Gastroesophageal sphincter (tissue), 4 donors: ENCODE measurements around the gene USP9X. TPM values are rescaled to one million over a fixed set of nuclear protein-coding genes. Genes with fewer than 3 reads are reported as not detected.

Experiments
- ATAC-seq: fragments of 150-250 bp; one replicate; pipeline ENCODE4 v1.9.1; 2016; ENCODE audit warnings: mild to moderate bottlenecking, moderate library complexity
- H3K27ac ChIP-seq, 4 donors: fragments of 200-600 bp; sonication (generic) in 3 of 4; 1 replicate in 3 of 4; 2 replicates in 1 of 4; pipeline ENCODE4 v1.5.1; 2016 to 2019
- H3K27me3 ChIP-seq: fragments of 200-600 bp; sonication (generic); one replicate; pipeline ENCODE4 v1.5.1; 2019
- H3K36me3 ChIP-seq, 2 donors: fragments of 200-600 bp; sonication (generic); one replicate each; pipeline ENCODE4 v1.5.1; 2019; ENCODE audit warnings: control low read depth in 1 of 2
- H3K4me1 ChIP-seq, 3 donors: fragments of 200-600 bp; sonication (generic); 1 replicate in 2 of 3; 2 replicates in 1 of 3; pipeline ENCODE4 v1.5.1; 2016 to 2019; ENCODE audit warnings: control low read depth in 2 of 3
- H3K4me3 ChIP-seq, 2 donors: fragments of 200-600 bp; sonication (generic); one replicate each; pipeline ENCODE4 v1.5.1; 2019; ENCODE audit warnings: mild to moderate bottlenecking in 1 of 2, moderate library complexity in 1 of 2
- H3K9me3 ChIP-seq, 3 donors: fragments of 200-600 bp; sonication (generic); one replicate each; pipeline ENCODE4 v1.5.1; 2017 to 2019; ENCODE audit warnings: control low read depth in 2 of 3
- CTCF ChIP-seq, 4 experiments: fragments of 200-600 bp in 2 of 4; fragments of 450-650 bp in 2 of 4; sonication (generic) in 1 of 4; IDR thresholded peaks; one replicate each; pipeline ENCODE4 v1.5.1; 2017 to 2019; ENCODE audit warnings: antibody characterized with exemption in 4 of 4, mild to moderate bottlenecking in 2 of 4, moderate library complexity in 2 of 4
- EP300 ChIP-seq: sonication (generic); formaldehyde crosslinking; IDR thresholded peaks from one replicate; pipeline ENCODE4 v1.6.1; 2017; ENCODE audit warnings: antibody characterized with exemption, mild to moderate bottlenecking
- POLR2A ChIP-seq, 2 donors: fragments of 450-650 bp; IDR thresholded peaks; one replicate each; pipeline ENCODE4 v1.6.1; 2017; ENCODE audit warnings: antibody characterized with exemption in 2 of 2, mild to moderate bottlenecking in 2 of 2, moderate library complexity in 1 of 2
- POLR2AphosphoS5 ChIP-seq: sonication (generic); formaldehyde crosslinking; IDR thresholded peaks from one replicate; pipeline ENCODE4 v1.6.1; 2017; ENCODE audit warnings: antibody characterized with exemption
- WGBS, 2 donors: methylation state at CpG; one replicate each; pipeline ENCODE4 v1.1.5; 2018; ENCODE audit warnings: low coverage in 1 of 2; 5-methylcytosine and 5-hydroxymethylcytosine counted together
- total RNA-seq, 4 donors: library from RNA; depleted of rRNA; stranded (reverse); fragments of >200 nt; gene quantifications; one replicate each; pipeline ENCODE4 v1.1.0, GENCODE V29; 2016

The USP9X gene
- total RNA-seq, 4 donors from 2014 or later = 113 to 141 (median 130) TPM

GRCh38 chrX:41137589-41137988 is 52.3 kb downstream of the USP9X start:
- no peak overlapping the region for H3K27ac ChIP-seq
- TF ChIP-seq CTCF (IDR thresholded peaks at IDR 0.05) = peak in 3 of 4 experiments; percentile 6 to 39 (median 11)
- TF ChIP-seq EP300 = no peak
- ATAC-seq = no peak

GRCh38 chrX:41142130-41142910 is 57.1 kb downstream of the USP9X start:
- H3K27me3 ChIP-seq = no peaks in the 10 kb centered on the region
- H3K36me3 ChIP-seq = peaks cover 0 to 26% of the 10 kb centered on the region in 2 donors
- peaks cover 0 to 5% (median 0%) of the 10 kb centered on the region in 3 donors for H3K4me1 ChIP-seq
- no peak overlapping the region for H3K27ac ChIP-seq
- TF ChIP-seq POLR2AphosphoS5 (no peak), CTCF (IDR thresholded peaks at IDR 0.05) (no peak), POLR2A (IDR thresholded peaks at IDR 0.05) (no peak), EP300 (no peak)
- WGBS, 2 donors = 85 to 94% methylated on average over 5 of the region's 5 CpGs
- H3K4me3 ChIP-seq = no peak overlapping the region
- no peaks in the 10 kb centered on the region for H3K9me3 ChIP-seq
- no peak for ATAC-seq

More at GRCh38 chrX:41137589-41137988, 52.3 kb downstream of the USP9X start:
- H3K36me3 ChIP-seq = peaks cover 0 to 29% of the 10 kb centered on the region in 2 donors
- H3K27me3 ChIP-seq = no peaks in the 10 kb centered on the region
- H3K9me3 ChIP-seq = no peaks in the 10 kb centered on the region
- no peaks in the 10 kb centered on the region for H3K4me1 ChIP-seq
- no peak overlapping the region for H3K4me3 ChIP-seq

DNA sequence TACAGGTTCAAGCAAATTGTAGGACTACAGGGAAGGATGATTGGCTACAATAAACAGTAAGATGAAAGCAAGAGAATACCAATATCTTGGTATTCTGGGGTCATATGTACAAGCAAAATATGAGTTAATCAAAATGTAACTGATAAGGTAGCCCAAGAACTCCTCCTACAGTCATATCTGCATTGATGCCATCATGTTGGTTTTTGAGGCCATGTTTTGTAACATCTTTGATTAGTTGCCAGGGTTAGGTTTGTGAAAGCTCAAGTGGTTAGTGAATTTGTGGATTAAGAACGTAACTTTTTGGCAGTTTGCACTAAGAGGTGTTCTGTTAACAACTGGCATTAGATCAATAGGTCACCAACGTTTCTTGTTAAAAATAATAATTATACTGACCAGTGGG is 59.6 kb downstream of the USP9X start:
- H3K27me3 ChIP-seq = no peaks in the 10 kb centered on the region
- H3K9me3 ChIP-seq = no peaks in the 10 kb centered on the region
- no peak overlapping the region for H3K4me3 ChIP-seq
- TF ChIP-seq POLR2A (IDR thresholded peaks at IDR 0.05) (no peak), EP300 (no peak), POLR2AphosphoS5 (no peak), CTCF (IDR thresholded peaks at IDR 0.05) (no peak)
- peaks cover 0 to 5% (median 0%) of the 10 kb centered on the region in 3 donors for H3K4me1 ChIP-seq
- H3K27ac ChIP-seq = no peak overlapping the region
- 61 to 79% methylated on average over 2 of the region's 2 CpGs for WGBS, 2 donors
- peaks cover 0 to 36% of the 10 kb centered on the region in 2 donors for H3K36me3 ChIP-seq
- ATAC-seq = no peak

- H3K36me3 ChIP-seq = peaks cover 0 to 38% of the 10 kb centered on the region in 2 donors
- WGBS, 2 donors = 79 to 88% methylated on average over 2 of the region's 2 CpGs
- ATAC-seq = no peak
Measured at GRCh38 chrX:41145920-41146608, 60.8 kb downstream of the USP9X start.

More at GRCh38 chrX:41145920-41146608, 60.8 kb downstream of the USP9X start:
- H3K4me3 ChIP-seq = no peak overlapping the region
- H3K27ac ChIP-seq = no peak overlapping the region
- no peaks in the 10 kb centered on the region for H3K9me3 ChIP-seq
- TF ChIP-seq POLR2AphosphoS5 (no peak), POLR2A (IDR thresholded peaks at IDR 0.05) (no peak), CTCF (IDR thresholded peaks at IDR 0.05) (no peak), EP300 (no peak)
- no peaks in the 10 kb centered on the region for H3K27me3 ChIP-seq
- H3K4me1 ChIP-seq = peaks cover 0 to 5% (median 0%) of the 10 kb centered on the region in 3 donors
